ENCODE data around the gene OR52D1. TPM values are rescaled to one million over a fixed set of nuclear protein-coding genes. Genes with fewer than 3 reads are reported as not detected.

Gene OR52D1
- total RNA-seq, 1 donor from 2014 or later: not detected

GRCh38 chr11:5528495-5528894 lies 40.0 kb downstream of the OR52D1 start:
- Histone ChIP-seq H3K36me3 (ENCODE audit: control insufficient read depth, insufficient read depth, low read length) (no peaks in the 10 kb centered on the region), H3K4me3 (ENCODE audit: low read depth, low read length) (no peak overlapping the region), H3K27me3 (ENCODE audit: control insufficient read depth, insufficient read depth, low read length) (no peaks in the 10 kb centered on the region)
- TF ChIP-seq, protein P1, sequence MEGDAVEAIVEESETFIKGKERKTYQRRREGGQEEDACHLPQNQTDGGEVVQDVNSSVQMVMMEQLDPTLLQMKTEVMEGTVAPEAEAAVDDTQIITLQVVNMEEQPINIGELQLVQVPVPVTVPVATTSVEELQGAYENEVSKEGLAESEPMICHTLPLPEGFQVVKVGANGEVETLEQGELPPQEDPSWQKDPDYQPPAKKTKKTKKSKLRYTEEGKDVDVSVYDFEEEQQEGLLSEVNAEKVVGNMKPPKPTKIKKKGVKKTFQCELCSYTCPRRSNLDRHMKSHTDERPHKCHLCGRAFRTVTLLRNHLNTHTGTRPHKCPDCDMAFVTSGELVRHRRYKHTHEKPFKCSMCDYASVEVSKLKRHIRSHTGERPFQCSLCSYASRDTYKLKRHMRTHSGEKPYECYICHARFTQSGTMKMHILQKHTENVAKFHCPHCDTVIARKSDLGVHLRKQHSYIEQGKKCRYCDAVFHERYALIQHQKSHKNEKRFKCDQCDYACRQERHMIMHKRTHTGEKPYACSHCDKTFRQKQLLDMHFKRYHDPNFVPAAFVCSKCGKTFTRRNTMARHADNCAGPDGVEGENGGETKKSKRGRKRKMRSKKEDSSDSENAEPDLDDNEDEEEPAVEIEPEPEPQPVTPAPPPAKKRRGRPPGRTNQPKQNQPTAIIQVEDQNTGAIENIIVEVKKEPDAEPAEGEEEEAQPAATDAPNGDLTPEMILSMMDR (IDR thresholded peaks at IDR 0.05; ENCODE audit: insufficient read depth, low read length, poor library complexity, severe bottlenecking): no peak
- no peak for DNase-seq (ENCODE audit: low read depth)

- H3K27me3 ChIP-seq (ENCODE audit: control insufficient read depth, insufficient read depth, low read length): no peaks in the 10 kb centered on the region
- no peaks in the 10 kb centered on the region for H3K36me3 ChIP-seq (ENCODE audit: control insufficient read depth, insufficient read depth, low read length)
- TF ChIP-seq, protein P1 (IDR thresholded peaks at IDR 0.05; ENCODE audit: insufficient read depth, low read length, poor library complexity, severe bottlenecking): no peak
- no peak overlapping the region for H3K4me3 ChIP-seq (ENCODE audit: low read depth, low read length)
- no peak for DNase-seq (ENCODE audit: low read depth)
These were observed 42.8 kb downstream of the OR52D1 start for GRCh38 chr11:5531053-5531831.

GRCh38 chr11:5534046-5534445 lies 45.6 kb downstream of the OR52D1 start:
- H3K4me3 ChIP-seq (ENCODE audit: low read depth, low read length): no peak overlapping the region
- DNase-seq (ENCODE audit: low read depth): no peak
- TF ChIP-seq, protein P1 (IDR thresholded peaks at IDR 0.05; ENCODE audit: insufficient read depth, low read length, poor library complexity, severe bottlenecking): no peak
- no peaks in the 10 kb centered on the region for H3K36me3 ChIP-seq (ENCODE audit: control insufficient read depth, insufficient read depth, low read length)
- H3K27me3 ChIP-seq (ENCODE audit: control insufficient read depth, insufficient read depth, low read length): no peaks in the 10 kb centered on the region

- no peak for DNase-seq (ENCODE audit: low read depth)
- TF ChIP-seq, protein P1 (IDR thresholded peaks at IDR 0.05; ENCODE audit: insufficient read depth, low read length, poor library complexity, severe bottlenecking): no peak
- no peak overlapping the region for H3K4me3 ChIP-seq (ENCODE audit: low read depth, low read length)
- no peaks in the 10 kb centered on the region for H3K36me3 ChIP-seq (ENCODE audit: control insufficient read depth, insufficient read depth, low read length)
- no peaks in the 10 kb centered on the region for H3K27me3 ChIP-seq (ENCODE audit: control insufficient read depth, insufficient read depth, low read length)
These were observed 48.0 kb downstream of the OR52D1 start for GRCh38 chr11:5536482-5536881.

Other genes starting within 250 kb of the OR52D1 start
- gene HBG1, start 238.8 kb upstream of the OR52D1 start, total RNA-seq: not detected in 2 replicates
- gene HBG2, start 233.9 kb upstream of the OR52D1 start, total RNA-seq: not detected in 2 replicates
- not detected in 2 replicates for gene HBE1, start 218.7 kb upstream of the OR52D1 start, total RNA-seq
- not detected in 2 replicates for gene OR51B4, start 186.7 kb upstream of the OR52D1 start, total RNA-seq
- gene OR51B2, start 164.4 kb upstream of the OR52D1 start, total RNA-seq: not detected in 2 replicates
- not detected in 2 replicates for gene OR51B5, start 145.2 kb upstream of the OR52D1 start, total RNA-seq
- not detected in 2 replicates for gene OR51B6, start 137.2 kb upstream of the OR52D1 start, total RNA-seq
- not detected in 2 replicates for gene OR51M1, start 104.9 kb upstream of the OR52D1 start, total RNA-seq
- gene OR51Q1, start 66.6 kb upstream of the OR52D1 start, total RNA-seq: not detected in 2 replicates
- not detected in 2 replicates for gene OR51I1, start 47.2 kb upstream of the OR52D1 start, total RNA-seq
- not detected in 2 replicates for gene OR51I2, start 39.4 kb upstream of the OR52D1 start, total RNA-seq
- gene UBQLN3, start 21.3 kb downstream of the OR52D1 start, total RNA-seq: not detected in 2 replicates
- 0.21 TPM in 1 of 2 replicates, not detected in the other for gene UBQLNL, start 28.0 kb downstream of the OR52D1 start, total RNA-seq
- 0.75 TPM in 1 of 2 replicates, not detected in the other for gene OR52H1, start 59.9 kb downstream of the OR52D1 start, total RNA-seq
- gene OR52B6, start 92.2 kb downstream of the OR52D1 start, total RNA-seq: not detected in 2 replicates
- 3.4 and 4.9 TPM in 2 replicates for gene TRIM6, start 108.0 kb downstream of the OR52D1 start, total RNA-seq
- gene TRIM34, start 136.3 kb downstream of the OR52D1 start, total RNA-seq: 4.5 and 4.9 TPM in 2 replicates
- 25.9 and 29.0 TPM in 2 replicates for gene TRIM5, start 196.4 kb downstream of the OR52D1 start, total RNA-seq
- 18.0 and 23.4 TPM in 2 replicates for gene TRIM22, start 201.1 kb downstream of the OR52D1 start, total RNA-seq
- not detected in 2 replicates for gene OR56B1, start 247.8 kb downstream of the OR52D1 start, total RNA-seq

All from kidney epithelial cell (primary cell).